Measurements from ENCODE around the gene CALCR.

- TF ChIP-seq CTCF (conservative IDR thresholded peaks at IDR 0.05; ENCODE audit: low read length) (no peak), EZH2phosphoT487 (IDR thresholded peaks at IDR 0.05; ENCODE audit: borderline replicate concordance, low read depth, low read length) (no peak)
Observed at GRCh38 chr7:93378131-93378760, 196.3 kb downstream of the CALCR start.
